ENCODE measurements around the gene SPC25.

The SPC25 gene

DNA sequence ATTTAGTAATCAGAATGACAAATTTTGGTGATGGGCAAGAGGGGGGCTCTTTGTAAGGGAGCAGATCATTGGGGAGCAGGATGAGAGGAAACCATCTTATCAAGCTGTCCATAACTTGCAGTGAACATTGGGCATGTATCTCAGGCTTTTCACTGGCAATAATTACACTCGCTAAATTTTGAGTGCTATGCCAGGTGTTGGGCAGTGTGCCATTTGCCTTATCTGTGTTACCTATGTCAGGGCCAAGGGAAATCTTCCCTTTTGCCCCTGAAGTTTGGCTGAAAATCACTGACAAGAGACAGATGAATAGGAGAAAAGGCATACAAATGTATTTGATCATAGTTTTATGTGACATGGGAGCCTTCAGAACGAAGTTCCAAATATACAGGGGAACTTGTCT is 48.8 kb downstream of the SPC25 start:
- no peak for DNase-seq (ENCODE audit: low spot score)

- no peak for DNase-seq (ENCODE audit: low spot score)
Measured at GRCh38 chr2:168835969-168836368, 54.3 kb downstream of the SPC25 start.

DNA sequence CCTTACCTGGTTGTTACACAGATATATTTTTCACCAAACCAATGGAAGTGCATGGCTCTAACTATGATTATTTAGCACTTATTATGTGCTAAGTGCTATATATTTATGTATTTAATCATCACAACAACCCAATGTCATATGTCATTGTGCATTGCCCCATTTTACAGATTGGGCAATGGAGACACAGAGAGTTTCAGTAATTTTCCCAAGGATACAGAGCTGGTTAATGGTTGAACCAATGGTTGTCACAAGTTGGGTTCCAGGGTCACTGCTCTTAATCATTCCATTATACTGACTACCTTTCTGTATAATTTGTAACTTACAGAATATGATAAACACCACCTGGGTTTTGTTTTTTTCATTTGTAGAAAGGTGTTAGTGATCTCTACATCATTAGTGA is 58.6 kb downstream of the SPC25 start:
- DNase-seq (ENCODE audit: low spot score), result no peak

DNA sequence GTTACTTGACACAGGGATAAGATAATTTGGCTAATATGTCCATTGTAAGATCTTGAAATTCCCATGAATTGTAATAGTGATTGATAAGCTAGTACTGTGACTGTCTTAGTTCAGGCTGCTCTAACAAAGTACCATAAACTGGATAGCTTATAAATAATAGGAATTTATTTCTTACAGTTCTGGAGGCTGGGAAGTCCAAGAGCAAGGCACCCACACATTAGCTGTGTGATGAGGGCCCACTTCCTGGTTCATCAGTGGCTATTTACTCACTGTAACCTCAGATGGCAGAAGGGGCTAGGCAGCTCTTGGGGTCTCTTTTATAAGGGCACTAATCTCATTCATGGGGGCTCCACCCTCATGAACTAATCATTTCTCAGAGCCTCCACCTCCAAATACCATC is 59.3 kb downstream of the SPC25 start:
- DNase-seq (ENCODE audit: low spot score), result no peak

GRCh38 chr2:168825126-168825525 is 65.1 kb downstream of the SPC25 start:
- DNase-seq (ENCODE audit: low spot score), result no peak

GRCh38 chr2:168821992-168822391 is 68.2 kb downstream of the SPC25 start:
- DNase-seq (ENCODE audit: low spot score), result no peak

DNA sequence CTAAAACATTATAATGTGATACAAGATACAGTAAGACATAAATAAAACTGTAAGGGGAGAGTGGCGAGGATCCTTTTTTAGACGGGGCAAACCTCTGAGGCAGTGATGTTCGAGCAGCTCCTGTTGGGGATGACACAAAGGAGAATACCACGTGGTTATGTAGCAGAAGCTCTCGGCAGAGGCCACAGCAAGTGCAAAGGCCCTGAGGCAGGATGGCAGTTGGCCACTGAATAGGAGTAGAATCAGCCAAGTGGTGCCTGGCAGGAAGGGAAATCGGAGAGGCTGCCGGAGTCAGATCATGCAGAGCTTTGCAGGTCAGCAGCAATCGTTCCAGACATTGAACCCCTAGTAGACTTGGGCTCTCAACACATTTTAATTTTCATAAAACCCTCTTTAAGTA is 68.7 kb downstream of the SPC25 start:
- no peak for DNase-seq (ENCODE audit: low spot score)

Measured in activated CD4-positive, alpha-beta T cell treated with anti-CD3 and anti-CD28 coated beads, Interleukin-2, Interleukin-4, amounts not matched to agents 100 ng/mL and 50 ng/mL, durations not matched to agents 16 hours and 8 hours (primary cell).